Measurements from ENCODE around the gene FLVCR2.

DNA sequence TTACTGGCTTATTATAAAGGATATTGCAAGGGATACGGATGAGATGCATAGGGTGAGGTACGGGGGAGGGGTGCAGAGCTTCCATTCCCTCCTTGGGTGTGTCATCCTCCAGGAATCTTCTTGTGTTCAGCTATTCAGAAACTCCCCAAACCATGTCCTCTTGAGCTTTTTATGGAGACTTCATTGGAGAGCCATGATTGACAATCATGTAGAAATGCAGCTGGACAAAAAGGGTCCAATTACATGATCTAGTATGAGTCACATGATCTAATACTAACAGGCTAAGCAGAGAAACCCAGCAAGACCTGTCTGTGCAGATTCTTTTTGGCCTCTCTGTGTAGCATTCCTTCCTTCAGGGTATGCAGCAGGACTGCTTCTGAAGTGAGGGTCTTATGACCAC, 23.9 kb upstream of the FLVCR2 start:
- TF ChIP-seq, protein P1, sequence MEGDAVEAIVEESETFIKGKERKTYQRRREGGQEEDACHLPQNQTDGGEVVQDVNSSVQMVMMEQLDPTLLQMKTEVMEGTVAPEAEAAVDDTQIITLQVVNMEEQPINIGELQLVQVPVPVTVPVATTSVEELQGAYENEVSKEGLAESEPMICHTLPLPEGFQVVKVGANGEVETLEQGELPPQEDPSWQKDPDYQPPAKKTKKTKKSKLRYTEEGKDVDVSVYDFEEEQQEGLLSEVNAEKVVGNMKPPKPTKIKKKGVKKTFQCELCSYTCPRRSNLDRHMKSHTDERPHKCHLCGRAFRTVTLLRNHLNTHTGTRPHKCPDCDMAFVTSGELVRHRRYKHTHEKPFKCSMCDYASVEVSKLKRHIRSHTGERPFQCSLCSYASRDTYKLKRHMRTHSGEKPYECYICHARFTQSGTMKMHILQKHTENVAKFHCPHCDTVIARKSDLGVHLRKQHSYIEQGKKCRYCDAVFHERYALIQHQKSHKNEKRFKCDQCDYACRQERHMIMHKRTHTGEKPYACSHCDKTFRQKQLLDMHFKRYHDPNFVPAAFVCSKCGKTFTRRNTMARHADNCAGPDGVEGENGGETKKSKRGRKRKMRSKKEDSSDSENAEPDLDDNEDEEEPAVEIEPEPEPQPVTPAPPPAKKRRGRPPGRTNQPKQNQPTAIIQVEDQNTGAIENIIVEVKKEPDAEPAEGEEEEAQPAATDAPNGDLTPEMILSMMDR (IDR thresholded peaks at IDR 0.05), result no peak
- TF ChIP-seq POLR2A (IDR thresholded peaks at IDR 0.05), result no peak

Measured in body of pancreas (tissue), 4 donors.